DOHH2 (cell line): Measurements from ENCODE around the gene FLCN.

Experiments used
- H3F3A ChIP-seq: fragments of 200-600 bp; sonication (generic), shearing (Covaris generic); 2 replicates; pipeline ENCODE4 v1.6.0; 2016; ENCODE audit warnings: antibody characterized with exemption, mild to moderate bottlenecking; ENCODE audit not compliant: control insufficient read depth, insufficient read depth
- H3K27ac ChIP-seq: fragments of 200-600 bp; sonication (generic); 2 replicates; pipeline ENCODE4 v1.5.1; 2014; ENCODE audit warnings: low read depth, mild to moderate bottlenecking, low read length, moderate library complexity
- H3K27me3 ChIP-seq: fragments of 200-600 bp; sonication (generic); 2 replicates; pipeline ENCODE4 v1.6.1; 2014; ENCODE audit warnings: mild to moderate bottlenecking, low read length, mixed read lengths; ENCODE audit not compliant: control insufficient read depth
- H3K36me3 ChIP-seq: fragments of 200-600 bp; sonication (generic); 2 replicates; pipeline ENCODE4 v1.6.1; 2014; ENCODE audit warnings: mild to moderate bottlenecking, low read length, moderate library complexity, mixed read lengths; ENCODE audit not compliant: control insufficient read depth
- H3K4me1 ChIP-seq: fragments of 200-600 bp; sonication (generic); 2 replicates; pipeline ENCODE4 v1.6.1; 2014; ENCODE audit warnings: mild to moderate bottlenecking, low read length, mixed read lengths; ENCODE audit not compliant: control insufficient read depth
- H3K4me2 ChIP-seq: fragments of 200-600 bp; sonication (generic); 2 replicates; pipeline ENCODE4 v1.6.0; 2014; ENCODE audit warnings: mild to moderate bottlenecking, low read length, moderate library complexity
- H3K4me3 ChIP-seq: fragments of 200-600 bp; sonication (generic); 2 replicates; pipeline ENCODE4 v1.5.1; 2014; ENCODE audit warnings: mild to moderate bottlenecking, low read length, mixed read lengths
- H3K79me2 ChIP-seq: fragments of 200-600 bp; sonication (generic); 2 replicates; pipeline ENCODE4 v1.6.1; 2014; ENCODE audit warnings: mild to moderate bottlenecking, low read length, mixed read lengths; ENCODE audit not compliant: control insufficient read depth
- H3K9me2 ChIP-seq: fragments of 200-600 bp; sonication (generic); replicated peaks from 2 replicates; pipeline ENCODE4 v1.6.1; 2014; ENCODE audit warnings: mild to moderate bottlenecking, low read length, mixed read lengths; ENCODE audit not compliant: control insufficient read depth
- H3K9me3 ChIP-seq: fragments of 200-600 bp; sonication (generic); 2 replicates; pipeline ENCODE4 v1.6.1; 2014; ENCODE audit warnings: antibody characterized with exemption, low read length, mixed read lengths; ENCODE audit not compliant: control insufficient read depth, insufficient read depth
- H4K20me1 ChIP-seq: fragments of 200-600 bp; sonication (generic); 2 replicates; pipeline ENCODE4 v1.6.0; 2014; ENCODE audit warnings: low read depth, mild to moderate bottlenecking, antibody characterized with exemption, low read length, moderate library complexity; ENCODE audit not compliant: control insufficient read depth, insufficient read depth
- CTCF ChIP-seq: fragments of 200-600 bp; sonication (generic); IDR thresholded peaks from one replicate; pipeline ENCODE4 v1.5.1; 2014; ENCODE audit warnings: antibody characterized with exemption, mild to moderate bottlenecking, low read depth, low read length; ENCODE audit not compliant: poor library complexity, severe bottlenecking
- EZH2phosphoT487 ChIP-seq: fragments of 200-600 bp; sonication (generic); IDR thresholded peaks from 2 replicates; pipeline ENCODE4 v1.6.1; 2017; ENCODE audit warnings: borderline replicate concordance, mild to moderate bottlenecking, antibody characterized with exemption, low read length, moderate library complexity, mixed read lengths

Gene FLCN

GRCh38 chr17:17173921-17174320, 63.0 kb downstream of the FLCN start:
- Histone ChIP-seq H3K79me2 (no peaks in the 10 kb centered on the region), H3K36me3 (peaks cover 59% of the 10 kb centered on the region), H4K20me1 (no peaks in the 10 kb centered on the region), H3K4me2 (no peak overlapping the region), H3K9me2 (no peaks in the 10 kb centered on the region), H3K4me3 (no peak overlapping the region), H3K27me3 (no peaks in the 10 kb centered on the region), H3K9me3 (no peaks in the 10 kb centered on the region), H3F3A (no peaks in the 10 kb centered on the region; the same call in 1 of the 2 replicates), H3K4me1 (peaks cover 5% of the 10 kb centered on the region; the same call in 1 of the 2 replicates), H3K27ac (no peak overlapping the region)
- no peak for TF ChIP-seq CTCF
- no peak for TF ChIP-seq EZH2phosphoT487

DNA sequence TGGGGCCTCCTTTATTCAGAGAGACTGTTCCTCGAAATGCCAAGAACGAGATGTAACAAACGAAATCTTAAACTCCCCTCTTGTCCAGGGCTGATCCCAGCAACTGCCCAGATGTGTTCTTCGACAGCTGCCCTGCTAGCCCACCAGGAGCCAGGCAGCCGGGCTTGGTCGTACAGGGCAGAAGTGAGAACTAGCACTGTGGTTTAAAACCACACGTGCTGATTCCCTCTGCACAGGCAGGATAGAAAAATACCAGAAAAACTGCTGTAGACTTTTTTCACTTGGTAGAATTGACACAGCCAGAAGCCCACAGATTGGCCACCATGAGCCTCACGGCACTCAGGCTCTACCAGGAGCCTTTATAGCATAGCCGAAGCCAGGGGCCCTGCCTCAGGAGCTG, 64.0 kb downstream of the FLCN start:
- no peak overlapping the region for H3K4me3 ChIP-seq
- TF ChIP-seq EZH2phosphoT487 (no peak), CTCF (no peak)
- peaks cover 52% of the 10 kb centered on the region for H3K36me3 ChIP-seq

GRCh38 chr17:17172001-17172939, 64.7 kb downstream of the FLCN start:
- Histone ChIP-seq H3K36me3 (peaks cover 47% of the 10 kb centered on the region), H3K27me3 (no peaks in the 10 kb centered on the region), H3K9me3 (no peaks in the 10 kb centered on the region), H4K20me1 (no peaks in the 10 kb centered on the region), H3K4me2 (no peak overlapping the region), H3F3A (no peaks in the 10 kb centered on the region), H3K4me1 (peaks cover 5% of the 10 kb centered on the region; the same call in 1 of the 2 replicates), H3K4me3 (no peak overlapping the region), H3K79me2 (no peaks in the 10 kb centered on the region), H3K9me2 (no peaks in the 10 kb centered on the region), H3K27ac (no peak overlapping the region)
- TF ChIP-seq EZH2phosphoT487 (no peak), CTCF (no peak)

More for the DNA sequence above, 64.0 kb downstream of the FLCN start:
- Histone ChIP-seq H3K27me3 (no peaks in the 10 kb centered on the region), H3K4me1 (peaks cover 5% of the 10 kb centered on the region; the same call in 1 of the 2 replicates), H3K79me2 (no peaks in the 10 kb centered on the region), H3K4me2 (no peak overlapping the region), H3F3A (no peaks in the 10 kb centered on the region; the same call in 1 of the 2 replicates), H3K9me2 (no peaks in the 10 kb centered on the region), H4K20me1 (no peaks in the 10 kb centered on the region), H3K27ac (no peak overlapping the region), H3K9me3 (no peaks in the 10 kb centered on the region)
